Activated effector memory CD4-positive, alpha-beta T cell treated with Interleukin-2 at 50 U/mL for 16 hours (primary cell): Measurements from ENCODE around the gene TTC39B.

ENCODE experiments used
- DNase-seq: peaks from one replicate; pipeline ENCODE4 v3.0.0-alpha.2; 2020

Gene TTC39B

GRCh38 chr9:15115041-15115440, 192.0 kb downstream of the TTC39B start:
- DNase-seq = no peak
